ENCODE results near the gene ASB2. TPM values are rescaled to one million over a fixed set of nuclear protein-coding genes. Genes with fewer than 3 reads are reported as not detected.

The ASB2 gene
- total RNA-seq, 1 experiment from 2014 or later, result 7.9 TPM

GRCh38 chr14:93897476-93897845 is 78.9 kb downstream of the ASB2 start:
- DNase-seq (ENCODE audit: low spot score), result no peak
- in situ Hi-C loops (cut with HindIII; ENCODE audit: low sequenced_read_pairs), result no loop called here

- in situ Hi-C loops (cut with HindIII; ENCODE audit: low sequenced_read_pairs), result no loop called here
- DNase-seq (ENCODE audit: low spot score), result no peak
These were observed 81.3 kb downstream of the ASB2 start for GRCh38 chr14:93895023-93895604.

- DNase-seq (ENCODE audit: low spot score), result no peak
- in situ Hi-C loops (cut with HindIII; ENCODE audit: low sequenced_read_pairs), result no loop called here
These were observed 82.6 kb downstream of the ASB2 start for GRCh38 chr14:93893661-93894261.

- in situ Hi-C loops (cut with HindIII; ENCODE audit: low sequenced_read_pairs), result no loop called here
- peak; percentile 81 for DNase-seq (ENCODE audit: low spot score)
These were observed 83.3 kb downstream of the ASB2 start for GRCh38 chr14:93892923-93893558.

- in situ Hi-C loops (cut with HindIII; ENCODE audit: low sequenced_read_pairs), result no loop called here
- DNase-seq (ENCODE audit: low spot score), result no peak
These were observed 83.9 kb downstream of the ASB2 start for GRCh38 chr14:93892505-93892839.

GRCh38 chr14:93891756-93892504 is 84.4 kb downstream of the ASB2 start:
- no peak for DNase-seq (ENCODE audit: low spot score)
- in situ Hi-C loops (cut with HindIII; ENCODE audit: low sequenced_read_pairs), result no loop called here

GRCh38 chr14:93889739-93890483 is 86.5 kb downstream of the ASB2 start:
- in situ Hi-C loops (cut with HindIII; ENCODE audit: low sequenced_read_pairs), result no loop called here
- peak; percentile 32 for DNase-seq (ENCODE audit: low spot score)

GRCh38 chr14:93888995-93889394 is 87.4 kb downstream of the ASB2 start:
- no peak for DNase-seq (ENCODE audit: low spot score)
- in situ Hi-C loops (cut with HindIII; ENCODE audit: low sequenced_read_pairs), result no loop called here

- in situ Hi-C loops (cut with HindIII; ENCODE audit: low sequenced_read_pairs), result no loop called here
- no peak for DNase-seq (ENCODE audit: low spot score)
These were observed 91.4 kb downstream of the ASB2 start for GRCh38 chr14:93884950-93885349.

Other genes starting within 250 kb of the ASB2 start
- gene PRIMA1, start 188.1 kb downstream of the ASB2 start, total RNA-seq (2014; rRNA removed; shearing (Covaris generic)), result not detected in 2 replicates
- not detected in 2 replicates for gene FAM181A, start 49.2 kb downstream of the ASB2 start, total RNA-seq (2014; rRNA removed; shearing (Covaris generic))
- gene CCDC197, start 20.7 kb upstream of the ASB2 start, total RNA-seq (2014; rRNA removed; shearing (Covaris generic)), result not detected in 2 replicates
- gene OTUB2, start 49.8 kb upstream of the ASB2 start, total RNA-seq (2014; rRNA removed; shearing (Covaris generic)), result 1.5 and 3.3 TPM in 2 replicates
- gene DDX24, start 104.6 kb upstream of the ASB2 start, total RNA-seq (2014; rRNA removed; shearing (Covaris generic)), result 98.8 and 145 TPM in 2 replicates
- gene IFI27L1, start 104.7 kb upstream of the ASB2 start, total RNA-seq (2014; rRNA removed; shearing (Covaris generic)), result 7.9 and 20.6 TPM in 2 replicates
- not detected in 2 replicates for gene IFI27, start 134.2 kb upstream of the ASB2 start, total RNA-seq (2014; rRNA removed; shearing (Covaris generic))
- gene IFI27L2, start 153.0 kb upstream of the ASB2 start, total RNA-seq (2014; rRNA removed; shearing (Covaris generic)), result 92.3 and 158 TPM in 2 replicates
- 2.1 and 4.7 TPM in 2 replicates for gene PPP4R4, start 197.8 kb upstream of the ASB2 start, total RNA-seq (2014; rRNA removed; shearing (Covaris generic))